GM23338 (cell line): Measurements from ENCODE around the gene NINJ1. TPM values are rescaled to one million over a fixed set of nuclear protein-coding genes. Genes with fewer than 3 reads are reported as not detected.
A peak's percentile ranks its signal among the peaks of the same experiment; 100 is the strongest.

Experiments used
- ATAC-seq: fragments of 200-7000 bp; cut with Tn5 transposase; 3 replicates; pipeline ENCODE4 v1.9.1; 2020
- DNase-seq: peaks from one replicate; pipeline ENCODE4 v3.0.0-alpha.2; 2015; ENCODE audit warnings: low spot score
- H2AFZ ChIP-seq: fragments of 200-600 bp; sonication (generic); 2 replicates; pipeline ENCODE4 v1.8.0; 2016; ENCODE audit warnings: antibody characterized with exemption, mild to moderate bottlenecking, moderate library complexity
- H3F3A ChIP-seq: fragments of 200-600 bp; sonication (generic); replicated peaks from 2 replicates; pipeline ENCODE4 v1.8.0; 2017; ENCODE audit warnings: antibody characterized with exemption, mixed run types, low read depth
- H3K27ac ChIP-seq: fragments of 200-600 bp; sonication (generic); 2 replicates; pipeline ENCODE4 v1.6.1; 2016; ENCODE audit warnings: low read depth
- H3K27me3 ChIP-seq: fragments of 200-600 bp; sonication (generic); 2 replicates; pipeline ENCODE4 v1.8.0; 2016; ENCODE audit warnings: mild to moderate bottlenecking, mixed run types, moderate library complexity; ENCODE audit not compliant: insufficient read depth
- H3K36me3 ChIP-seq: fragments of 200-600 bp; sonication (generic); 2 replicates; pipeline ENCODE4 v1.8.0; 2016; ENCODE audit warnings: mild to moderate bottlenecking; ENCODE audit not compliant: insufficient read depth
- H3K4me1 ChIP-seq: fragments of 200-600 bp; sonication (generic); 2 replicates; pipeline ENCODE4 v1.8.0; 2016; ENCODE audit warnings: mild to moderate bottlenecking, moderate library complexity; ENCODE audit not compliant: insufficient read depth
- H3K4me2 ChIP-seq: fragments of 200-600 bp; sonication (generic); 2 replicates; pipeline ENCODE4 v1.7.1; 2017; ENCODE audit warnings: mixed run types
- H3K4me3 ChIP-seq: fragments of 200-600 bp; sonication (generic); 2 replicates; pipeline ENCODE4 v1.6.1; 2016; ENCODE audit warnings: mixed run types
- H3K79me2 ChIP-seq: fragments of 200-600 bp; sonication (generic); replicated peaks from 2 replicates; pipeline ENCODE4 v1.8.0; 2017; ENCODE audit warnings: mild to moderate bottlenecking; ENCODE audit not compliant: insufficient read depth
- H3K9me2 ChIP-seq: fragments of 200-600 bp; sonication (generic); 2 replicates; pipeline ENCODE4 v1.8.0; 2017; ENCODE audit not compliant: insufficient read depth
- H4K20me1 ChIP-seq: fragments of 200-600 bp; sonication (generic); replicated peaks from 2 replicates; pipeline ENCODE4 v1.8.0; 2017; ENCODE audit warnings: mild to moderate bottlenecking; ENCODE audit not compliant: insufficient read depth
- H3K27ac Mint-ChIP-seq: 2 replicates; pipeline ENCODE4 v1.8.0; 2020; ENCODE audit warnings: inconsistent platforms, mild to moderate bottlenecking, moderate library complexity, mixed read lengths
- H3K27me3 Mint-ChIP-seq: 3 replicates; pipeline ENCODE4 v1.8.0; 2022; ENCODE audit warnings: low read depth, mild to moderate bottlenecking, moderate library complexity, mixed read lengths, inconsistent platforms; ENCODE audit not compliant: insufficient read depth, poor library complexity
- H3K36me3 Mint-ChIP-seq: 3 replicates; pipeline ENCODE4 v1.8.0; 2021; ENCODE audit warnings: low read depth, mild to moderate bottlenecking, inconsistent platforms, moderate library complexity, mixed read lengths
- H3K4me1 Mint-ChIP-seq: 3 replicates; pipeline ENCODE4 v1.8.0; 2020; ENCODE audit warnings: mild to moderate bottlenecking, inconsistent platforms, mixed read lengths
- H3K4me3 Mint-ChIP-seq: 3 replicates; pipeline ENCODE4 v1.8.0; 2021; ENCODE audit warnings: moderate library complexity, mild to moderate bottlenecking, inconsistent platforms, mixed read lengths
- H3K9me3 Mint-ChIP-seq: 3 replicates; pipeline ENCODE4 v1.8.0; 2020; ENCODE audit warnings: moderate library complexity, mild to moderate bottlenecking, inconsistent platforms, mixed read lengths
- EZH2 ChIP-seq: fragments of 200-600 bp; sonication (generic); IDR thresholded peaks from one replicate; pipeline ENCODE4 v1.8.0; 2017; ENCODE audit warnings: antibody characterized with exemption, mild to moderate bottlenecking, low read depth; ENCODE audit not compliant: unreplicated experiment
- EZH2phosphoT487 ChIP-seq: fragments of 200-600 bp; sonication (generic); IDR thresholded peaks from one replicate; pipeline ENCODE4 v1.8.1; 2018; ENCODE audit warnings: antibody characterized with exemption; ENCODE audit not compliant: unreplicated experiment
- JUNB ChIP-seq: IDR thresholded peaks from one replicate; pipeline ENCODE4 v1.6.1; 2016; ENCODE audit warnings: antibody characterized with exemption; ENCODE audit not compliant: unreplicated experiment
- NANOG ChIP-seq: IDR thresholded peaks from 2 replicates; pipeline ENCODE4 v1.6.1; 2016; ENCODE audit warnings: antibody characterized with exemption, borderline replicate concordance
- POLR2AphosphoS5 ChIP-seq: IDR thresholded peaks from 2 replicates; pipeline ENCODE4 v1.6.1; 2016; ENCODE audit warnings: antibody characterized with exemption, low read depth
- STAT1 ChIP-seq: IDR thresholded peaks from one replicate; pipeline ENCODE4 v1.6.1; 2016; ENCODE audit warnings: antibody characterized with exemption; ENCODE audit not compliant: unreplicated experiment
- ZNF114 ChIP-seq: fragments of 250-450 bp; sonication (Bioruptor Pico); IDR thresholded peaks from 2 replicates; pipeline ENCODE4 v1.5.0; 2020; ENCODE audit warnings: mild to moderate bottlenecking, moderate library complexity
- ZNF331 ChIP-seq: fragments of 250-450 bp; sonication (Bioruptor Pico); IDR thresholded peaks from 2 replicates; pipeline ENCODE4 v1.5.0; 2020; ENCODE audit warnings: low read depth, mild to moderate bottlenecking, moderate library complexity
- polyA plus RNA-seq: library from polyadenylated mRNA; unstranded; fragments of >200 nt; fragmentation: Nextera tagmentation; extraction: Ambion mirVana; gene quantifications from 2 replicates; pipeline ENCODE4 v1.2.1, GENCODE V29; 2016
- total RNA-seq: library from RNA; depleted of rRNA; stranded (reverse); fragments of >200 nt; shearing (Covaris generic); gene quantifications from 2 replicates; pipeline ENCODE4 v1.2.3, GENCODE V29; 2014
- TF ChIP-seq, protein P1 (sequence below): IDR thresholded peaks from one replicate; pipeline ENCODE4 v1.6.1; 2018; ENCODE audit warnings: antibody characterized with exemption; ENCODE audit not compliant: unreplicated experiment

NINJ1 gene
- total and polyA plus RNA-seq, 2 experiments from 2014 or later: 36.3 to 39.7 TPM

DNA sequence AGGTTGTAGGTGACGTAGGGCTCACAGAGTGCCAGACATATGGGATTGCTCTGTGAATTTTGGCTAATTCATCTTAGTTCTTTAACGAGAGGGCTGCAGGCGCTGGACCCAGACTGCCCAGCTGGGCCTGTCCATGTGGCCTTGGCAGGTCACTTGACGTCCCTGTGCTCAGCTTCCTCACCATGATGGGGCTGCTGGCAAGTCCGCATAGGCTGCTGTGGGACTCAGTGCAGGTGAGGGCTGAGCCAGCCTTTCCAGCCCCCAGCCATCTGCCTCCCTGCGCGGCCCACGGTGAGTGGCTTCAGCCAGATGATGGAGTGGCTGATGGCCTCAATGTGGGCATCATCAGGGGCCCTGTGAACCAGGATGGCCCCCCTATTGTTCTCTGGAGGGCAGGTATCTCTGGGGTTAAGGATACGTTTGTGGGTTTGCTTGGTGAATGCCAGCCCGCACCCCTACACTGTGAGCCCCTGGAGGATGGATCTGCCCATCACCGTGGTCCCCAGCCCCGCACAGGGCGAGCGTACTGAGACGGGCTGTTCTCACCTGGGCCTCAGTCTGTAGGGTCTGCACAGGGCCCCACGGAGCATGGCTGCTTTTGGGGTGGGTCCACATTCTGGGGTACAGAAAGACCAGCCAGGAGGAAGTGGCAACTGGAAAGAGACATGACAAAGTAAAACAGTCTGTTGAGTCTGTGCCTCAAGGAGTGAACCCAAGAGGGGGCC, 34.3 kb downstream of the NINJ1 start:
- Histone ChIP-seq H3K27ac (no peak overlapping the region), H3F3A (0 out of 2 replicates have a peak, but pooled peaks cover 4% of the 10 kb centered on the region), H3K27me3 (peaks cover 8% of the 10 kb centered on the region; the same call in 1 of the 2 replicates), H3K4me2 (no peak overlapping the region), H3K4me1 (0 out of 2 replicates have a peak, but pooled peaks cover 3% of the 10 kb centered on the region), H3K9me2 (no peaks in the 10 kb centered on the region), H3K79me2 (peaks cover 20% of the 10 kb centered on the region), H3K4me3 (no peak overlapping the region), H2AFZ (no peak overlapping the region), H4K20me1 (no peaks in the 10 kb centered on the region; the same call in 1 of the 2 replicates), H3K36me3 (no peaks in the 10 kb centered on the region; the same call in 1 of the 2 replicates)
- TF ChIP-seq NANOG (no peak), EZH2 (no peak)
- Mint-ChIP-seq H3K4me3 (no peak overlapping the region), H3K27me3 (peaks cover 2% of the 10 kb centered on the region), H3K9me3 (peaks cover 4% of the 10 kb centered on the region; the same call in 1 of the 3 replicates), H3K27ac (no peak overlapping the region), H3K36me3 (peaks cover 3% of the 10 kb centered on the region; the same call in 1 of the 3 replicates), H3K4me1 (peaks cover 7% of the 10 kb centered on the region)
- no peak for ATAC-seq
- no peak for DNase-seq

DNA sequence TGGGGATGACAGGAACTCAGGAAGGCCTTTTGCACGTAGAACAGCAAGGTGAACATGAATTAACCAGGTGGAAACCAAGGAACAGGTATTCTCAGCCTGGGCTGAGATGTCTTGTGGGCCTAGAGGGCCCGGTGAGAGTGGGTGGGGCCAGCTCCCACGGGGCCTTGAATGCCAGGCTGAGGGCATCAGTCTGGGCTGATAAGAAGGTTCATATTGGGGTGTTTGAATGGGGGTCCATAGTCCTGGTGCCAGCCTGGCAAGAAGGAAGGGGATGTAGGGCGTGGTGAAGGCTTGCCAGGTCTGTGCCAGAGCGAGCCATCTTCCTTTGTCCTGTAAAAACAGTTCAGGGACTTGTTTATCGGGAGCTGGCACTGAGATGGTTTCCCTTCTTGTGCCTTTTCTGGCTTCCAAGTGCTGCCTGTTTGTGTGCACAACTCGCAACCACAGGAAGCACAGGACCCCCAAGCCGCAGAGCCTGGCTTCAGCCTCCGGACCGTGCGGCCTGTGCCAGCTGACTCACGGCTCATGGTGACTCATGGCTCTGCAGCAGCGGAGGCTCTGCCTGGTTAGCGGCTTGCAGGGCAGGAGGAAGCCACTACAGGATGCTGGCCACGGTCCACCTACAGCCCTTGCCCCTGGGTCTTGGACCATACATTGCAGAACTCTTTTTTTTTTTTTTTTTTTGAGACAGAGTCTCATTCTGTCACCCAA, 35.7 kb downstream of the NINJ1 start:
- peaks cover 3% of the 10 kb centered on the region; the same call in 1 of the 3 replicates for H3K36me3 Mint-ChIP-seq
- TF ChIP-seq EZH2phosphoT487 (no peak), ZNF114 (CRISPR knock-in tag) (no peak)
- no peak for DNase-seq
- 0 out of 2 replicates have a peak, but pooled peaks cover 3% of the 10 kb centered on the region for H3K4me1 ChIP-seq
- no peaks in the 10 kb centered on the region; the same call in 1 of the 2 replicates for H3K36me3 ChIP-seq
- no peaks in the 10 kb centered on the region for H3K9me2 ChIP-seq
- peaks cover 6% of the 10 kb centered on the region for H3K27me3 Mint-ChIP-seq
- peaks cover 19% of the 10 kb centered on the region for H3K79me2 ChIP-seq
- H3K4me3 ChIP-seq: no peak overlapping the region
- no peaks in the 10 kb centered on the region; the same call in 1 of the 2 replicates for H4K20me1 ChIP-seq
- 0 out of 2 replicates have a peak, but pooled peaks cover 8% of the 10 kb centered on the region for H3F3A ChIP-seq
- peaks cover 4% of the 10 kb centered on the region; the same call in 1 of the 3 replicates for H3K9me3 Mint-ChIP-seq
- no peak overlapping the region for H3K27ac ChIP-seq
- no peak for ATAC-seq
- peaks cover 8% of the 10 kb centered on the region; the same call in 1 of the 2 replicates for H3K27me3 ChIP-seq
- H2AFZ ChIP-seq: no peak overlapping the region
- no peak overlapping the region for H3K27ac Mint-ChIP-seq
- no peak overlapping the region for H3K4me3 Mint-ChIP-seq
- H3K4me2 ChIP-seq: no peak overlapping the region
- peaks cover 10% of the 10 kb centered on the region for H3K4me1 Mint-ChIP-seq

DNA sequence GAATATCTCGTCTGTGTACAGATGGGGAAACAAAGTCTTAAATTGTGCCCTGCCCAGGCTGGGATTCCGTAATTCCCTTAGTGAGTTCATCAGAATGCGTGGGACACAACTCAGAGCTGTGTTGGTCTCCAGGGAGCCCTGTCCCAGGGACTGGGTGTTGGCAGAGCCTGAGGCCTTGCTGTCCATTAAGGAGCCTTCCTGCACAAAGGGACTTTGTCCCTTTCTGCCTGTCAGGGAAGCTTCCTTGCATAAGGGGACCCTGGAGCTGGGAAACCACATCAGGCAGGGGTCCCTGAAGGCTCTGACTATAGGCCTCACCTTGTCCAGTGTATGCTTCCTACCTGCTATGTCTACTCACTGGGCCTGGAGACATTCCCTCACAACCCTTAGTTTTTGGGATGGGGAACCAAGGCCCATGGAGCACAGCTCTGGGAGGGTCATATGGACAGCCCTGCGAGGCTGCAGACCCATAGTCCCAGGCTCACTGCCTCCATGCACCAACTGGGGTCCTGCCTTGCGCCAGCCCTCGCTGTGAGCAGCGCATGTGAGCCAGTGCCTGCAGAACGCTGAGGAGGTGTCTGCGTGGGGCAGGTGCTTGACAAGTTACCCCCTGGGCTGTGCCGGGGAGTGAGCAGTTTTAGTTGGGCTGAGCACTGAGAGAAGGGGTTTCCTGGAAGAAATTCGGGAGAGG, 36.4 kb downstream of the NINJ1 start:
- Mint-ChIP-seq H3K4me3 (peak overlapping the region; percentile 82), H3K36me3 (peaks cover 3% of the 10 kb centered on the region; the same call in 1 of the 3 replicates), H3K4me1 (peaks cover 10% of the 10 kb centered on the region), H3K27ac (no peak overlapping the region), H3K9me3 (peaks cover 4% of the 10 kb centered on the region; the same call in 1 of the 3 replicates), H3K27me3 (peaks cover 7% of the 10 kb centered on the region)
- ATAC-seq (no peak), DNase-seq (no peak)
- H3K4me2 ChIP-seq: peak overlapping the region; percentile 94; the same call in 1 of the 2 replicates
- H3F3A ChIP-seq: 0 out of 2 replicates have a peak, but pooled peaks cover 8% of the 10 kb centered on the region
- H3K79me2 ChIP-seq: peaks cover 19% of the 10 kb centered on the region
- H2AFZ ChIP-seq: no peak overlapping the region
- H3K4me3 ChIP-seq: peak overlapping the region; percentile 92; the same call in 1 of the 2 replicates
- 0 out of 2 replicates have a peak, but pooled peaks cover 3% of the 10 kb centered on the region for H3K4me1 ChIP-seq
- H4K20me1 ChIP-seq: no peaks in the 10 kb centered on the region; the same call in 1 of the 2 replicates
- no peaks in the 10 kb centered on the region; the same call in 1 of the 2 replicates for H3K36me3 ChIP-seq
- no peak overlapping the region for H3K27ac ChIP-seq
- H3K9me2 ChIP-seq: no peaks in the 10 kb centered on the region
- peaks cover 8% of the 10 kb centered on the region; the same call in 1 of the 2 replicates for H3K27me3 ChIP-seq
- TF ChIP-seq STAT1 (no peak), JUNB (no peak), POLR2AphosphoS5 (no peak), ZNF331 (no peak), ZNF114 (CRISPR knock-in tag) (no peak), EZH2 (no peak)
- TF ChIP-seq, protein P1, sequence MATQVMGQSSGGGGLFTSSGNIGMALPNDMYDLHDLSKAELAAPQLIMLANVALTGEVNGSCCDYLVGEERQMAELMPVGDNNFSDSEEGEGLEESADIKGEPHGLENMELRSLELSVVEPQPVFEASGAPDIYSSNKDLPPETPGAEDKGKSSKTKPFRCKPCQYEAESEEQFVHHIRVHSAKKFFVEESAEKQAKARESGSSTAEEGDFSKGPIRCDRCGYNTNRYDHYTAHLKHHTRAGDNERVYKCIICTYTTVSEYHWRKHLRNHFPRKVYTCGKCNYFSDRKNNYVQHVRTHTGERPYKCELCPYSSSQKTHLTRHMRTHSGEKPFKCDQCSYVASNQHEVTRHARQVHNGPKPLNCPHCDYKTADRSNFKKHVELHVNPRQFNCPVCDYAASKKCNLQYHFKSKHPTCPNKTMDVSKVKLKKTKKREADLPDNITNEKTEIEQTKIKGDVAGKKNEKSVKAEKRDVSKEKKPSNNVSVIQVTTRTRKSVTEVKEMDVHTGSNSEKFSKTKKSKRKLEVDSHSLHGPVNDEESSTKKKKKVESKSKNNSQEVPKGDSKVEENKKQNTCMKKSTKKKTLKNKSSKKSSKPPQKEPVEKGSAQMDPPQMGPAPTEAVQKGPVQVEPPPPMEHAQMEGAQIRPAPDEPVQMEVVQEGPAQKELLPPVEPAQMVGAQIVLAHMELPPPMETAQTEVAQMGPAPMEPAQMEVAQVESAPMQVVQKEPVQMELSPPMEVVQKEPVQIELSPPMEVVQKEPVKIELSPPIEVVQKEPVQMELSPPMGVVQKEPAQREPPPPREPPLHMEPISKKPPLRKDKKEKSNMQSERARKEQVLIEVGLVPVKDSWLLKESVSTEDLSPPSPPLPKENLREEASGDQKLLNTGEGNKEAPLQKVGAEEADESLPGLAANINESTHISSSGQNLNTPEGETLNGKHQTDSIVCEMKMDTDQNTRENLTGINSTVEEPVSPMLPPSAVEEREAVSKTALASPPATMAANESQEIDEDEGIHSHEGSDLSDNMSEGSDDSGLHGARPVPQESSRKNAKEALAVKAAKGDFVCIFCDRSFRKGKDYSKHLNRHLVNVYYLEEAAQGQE: no peak
